Measurements from ENCODE around the gene DNAJC6. TPM values are rescaled to one million over a fixed set of nuclear protein-coding genes. Genes with fewer than 3 reads are reported as not detected.
"Not testable (repeated sequence)": the region's sequence is repeated elsewhere in the genome, so short reads cannot be mapped to it uniquely, and the experiment has no call there.

The DNAJC6 gene
- total RNA-seq, 1 experiment from 2014 or later = not detected

GRCh38 chr1:65372557-65372956, 63.2 kb downstream of the DNAJC6 start:
- DNase-seq = no peak
- Histone ChIP-seq H3K27me3 (no peaks in the 10 kb centered on the region; the same call in 1 of the 2 replicates), H3K4me3 (no peak overlapping the region), H3K9me3 (no peaks in the 10 kb centered on the region), H3K36me3 (no peaks in the 10 kb centered on the region)

- DNase-seq = no peak
- Histone ChIP-seq H3K36me3 (no peaks in the 10 kb centered on the region), H3K9me3 (no peaks in the 10 kb centered on the region), H3K27me3 (no peaks in the 10 kb centered on the region; the same call in 1 of the 2 replicates), H3K4me3 (no peak overlapping the region)
Measured at GRCh38 chr1:65377496-65378246, 68.3 kb downstream of the DNAJC6 start.

DNA sequence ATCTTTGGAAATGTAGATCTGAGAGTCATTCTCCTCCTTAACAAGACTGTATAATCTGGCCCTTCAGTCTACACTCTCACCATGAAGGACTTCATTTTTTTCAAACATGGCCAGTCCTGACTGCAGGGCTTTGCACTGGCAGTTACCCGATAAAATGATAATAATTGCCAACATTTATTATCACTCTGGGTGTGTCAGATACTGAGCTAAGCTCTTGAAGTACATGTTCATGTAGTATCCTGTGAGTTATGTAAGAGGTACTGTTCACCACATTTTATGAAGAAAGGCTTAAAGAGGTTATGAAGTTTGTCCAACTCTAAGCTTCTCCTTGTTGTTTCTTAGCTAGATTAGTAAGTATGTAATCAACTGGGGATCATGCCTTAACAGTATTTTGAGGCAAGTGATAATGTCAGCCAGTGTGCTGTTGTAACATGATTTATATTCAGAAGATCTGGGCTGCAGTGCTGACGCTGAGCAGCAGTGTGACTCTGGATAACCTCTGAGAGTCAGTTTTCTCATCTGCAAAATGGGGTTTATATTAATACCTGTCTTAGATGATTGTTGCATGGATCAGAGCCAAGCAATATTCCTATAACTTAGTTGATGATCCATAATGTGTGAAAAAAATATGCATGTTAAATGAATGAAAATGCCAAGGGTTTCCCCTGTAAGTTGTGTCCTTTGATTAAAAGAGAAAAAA, 69.1 kb downstream of the DNAJC6 start:
- H3K9me3 ChIP-seq = no peaks in the 10 kb centered on the region
- no peaks in the 10 kb centered on the region for H3K36me3 ChIP-seq
- no peaks in the 10 kb centered on the region; the same call in 1 of the 2 replicates for H3K27me3 ChIP-seq
- H3K4me3 ChIP-seq = no peak overlapping the region
- DNase-seq = no peak

- not testable (repeated sequence) for H3K27me3 ChIP-seq, H3K4me3 ChIP-seq, H3K9me3 ChIP-seq, H3K36me3 ChIP-seq, DNase-seq
Measured at GRCh38 chr1:65384426-65384825, 75.1 kb downstream of the DNAJC6 start.

DNA sequence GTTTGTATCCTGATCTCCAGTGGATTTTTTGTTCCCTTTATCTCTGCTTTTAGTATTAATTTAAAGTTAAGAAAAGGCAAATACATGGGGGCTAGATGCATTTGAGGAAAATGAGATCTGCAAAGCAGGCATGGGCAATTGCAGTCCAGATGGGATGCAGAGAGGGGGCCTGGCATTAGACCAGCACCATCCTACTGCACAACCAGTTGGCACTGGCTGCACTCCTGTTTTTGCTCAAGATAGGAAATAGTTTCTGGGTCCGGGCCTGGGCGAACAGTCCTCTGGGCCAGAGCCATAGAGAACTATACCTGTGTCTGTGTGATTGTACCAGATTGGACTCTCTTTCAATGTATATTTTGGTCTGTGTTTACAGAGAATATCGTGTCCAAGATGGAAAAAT, 77.1 kb downstream of the DNAJC6 start:
- Histone ChIP-seq H3K9me3 (no peaks in the 10 kb centered on the region), H3K27me3 (no peaks in the 10 kb centered on the region; the same call in 1 of the 2 replicates), H3K36me3 (no peaks in the 10 kb centered on the region), H3K4me3 (no peak overlapping the region)
- no peak for DNase-seq

DNA sequence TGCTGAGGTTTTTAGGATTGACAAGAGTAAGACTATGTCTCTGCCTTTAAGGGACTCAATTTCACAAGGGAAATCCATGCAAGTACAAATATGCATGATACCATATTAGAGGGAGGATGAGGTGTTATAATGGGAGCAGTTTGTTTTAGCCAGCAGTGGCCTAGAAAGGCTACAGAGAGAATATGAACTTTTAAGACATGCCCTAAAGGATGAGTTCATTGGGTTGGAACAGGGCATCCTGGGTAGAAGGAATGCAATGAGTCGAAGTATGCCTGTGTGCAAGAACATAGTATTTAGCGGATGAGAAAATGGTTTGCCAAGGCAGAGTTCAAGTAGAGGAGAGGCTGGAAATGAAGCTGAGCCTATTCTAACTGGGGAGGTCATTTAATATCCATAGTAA, 78.5 kb downstream of the DNAJC6 start:
- Histone ChIP-seq H3K27me3 (no peaks in the 10 kb centered on the region), H3K9me3 (no peaks in the 10 kb centered on the region), H3K4me3 (no peak overlapping the region), H3K36me3 (no peaks in the 10 kb centered on the region)
- DNase-seq = no peak

GRCh38 chr1:65388908-65389695, 79.8 kb downstream of the DNAJC6 start:
- Histone ChIP-seq H3K27me3 (no peaks in the 10 kb centered on the region), H3K9me3 (no peaks in the 10 kb centered on the region), H3K4me3 (no peak overlapping the region), H3K36me3 (no peaks in the 10 kb centered on the region)
- no peak for DNase-seq

DNA sequence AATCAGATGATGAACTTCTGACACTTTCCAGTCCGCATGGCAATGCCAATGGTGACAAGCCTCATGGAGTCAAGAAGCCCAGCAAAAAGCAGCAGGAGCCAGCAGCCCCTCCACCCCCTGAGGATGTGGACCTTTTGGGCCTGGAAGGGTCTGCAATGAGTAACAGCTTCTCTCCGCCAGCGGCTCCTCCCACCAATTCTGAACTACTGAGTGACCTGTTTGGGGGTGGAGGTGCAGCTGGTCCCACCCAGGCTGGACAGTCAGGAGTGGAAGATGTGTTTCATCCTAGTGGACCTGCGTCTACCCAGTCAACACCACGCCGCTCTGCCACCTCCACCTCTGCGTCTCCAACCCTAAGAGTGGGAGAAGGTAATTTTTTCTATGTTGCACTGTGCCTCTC, 83.2 kb downstream of the DNAJC6 start:
- no peaks in the 10 kb centered on the region for H3K9me3 ChIP-seq
- DNase-seq = no peak
- no peaks in the 10 kb centered on the region for H3K27me3 ChIP-seq
- H3K4me3 ChIP-seq = no peak overlapping the region
- no peaks in the 10 kb centered on the region for H3K36me3 ChIP-seq

- no peaks in the 10 kb centered on the region for H3K9me3 ChIP-seq
- no peaks in the 10 kb centered on the region for H3K27me3 ChIP-seq
- H3K4me3 ChIP-seq = no peak overlapping the region
- no peak for DNase-seq
- no peaks in the 10 kb centered on the region for H3K36me3 ChIP-seq
Measured at GRCh38 chr1:65393347-65393746, 84.0 kb downstream of the DNAJC6 start.

DNA sequence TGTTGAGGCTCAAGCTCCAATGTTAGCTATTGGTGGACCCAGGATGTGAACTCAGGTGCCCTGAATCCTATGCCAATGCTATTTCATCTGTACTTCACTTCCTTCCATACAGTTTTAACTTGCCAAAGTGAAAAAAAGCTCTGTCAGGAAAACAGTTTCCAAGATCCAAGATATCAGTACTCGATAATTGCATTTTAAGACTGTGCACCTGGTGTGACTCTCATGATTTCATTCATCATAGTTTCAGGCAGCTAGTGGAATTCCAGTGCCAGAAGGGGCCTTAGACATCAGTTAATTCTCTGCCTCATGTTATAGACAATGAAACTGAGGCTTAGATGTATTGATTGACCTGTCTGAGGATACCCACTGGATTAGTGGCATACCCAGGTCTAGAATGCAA, 84.6 kb downstream of the DNAJC6 start:
- Histone ChIP-seq H3K9me3 (no peaks in the 10 kb centered on the region), H3K36me3 (no peaks in the 10 kb centered on the region), H3K27me3 (no peaks in the 10 kb centered on the region), H3K4me3 (no peak overlapping the region)
- DNase-seq = no peak

DNA sequence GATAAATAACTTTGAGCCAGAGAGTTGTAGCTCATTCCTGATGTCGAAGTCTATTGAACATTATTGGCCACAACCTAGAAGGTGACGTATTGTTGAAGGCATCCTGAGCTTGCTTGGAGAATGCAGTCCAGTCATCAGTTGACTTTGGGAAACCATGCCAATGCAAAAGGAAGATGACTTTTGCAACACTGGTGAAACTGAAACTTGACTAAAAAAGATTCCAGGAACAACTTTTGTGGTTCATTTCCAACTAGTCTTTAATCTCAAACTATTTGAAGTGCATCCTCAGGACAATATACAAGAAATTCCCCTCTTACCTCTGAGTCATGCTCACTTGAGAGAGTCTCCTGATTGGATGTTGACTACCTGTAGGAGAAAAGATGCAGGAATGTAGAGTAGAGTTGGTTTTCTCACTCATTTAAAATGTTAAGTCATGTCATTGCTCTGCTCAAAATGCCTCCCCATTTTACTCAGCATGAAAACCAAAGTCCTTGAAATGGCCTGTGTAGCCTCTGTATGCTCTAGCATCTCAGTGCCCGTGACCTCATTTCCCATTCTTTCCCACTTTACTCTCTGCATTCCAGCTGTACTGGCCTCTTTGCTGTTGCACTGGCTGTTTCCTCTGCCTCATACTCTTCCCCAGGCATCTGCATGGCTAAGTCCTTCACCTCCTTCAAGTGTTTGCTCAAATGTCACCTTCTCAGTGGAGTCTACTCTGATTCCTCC, 86.7 kb downstream of the DNAJC6 start:
- DNase-seq = peak; percentile 39
- no peak overlapping the region for H3K4me3 ChIP-seq
- H3K36me3 ChIP-seq = no peaks in the 10 kb centered on the region
- H3K27me3 ChIP-seq = no peaks in the 10 kb centered on the region
- no peaks in the 10 kb centered on the region for H3K9me3 ChIP-seq

DNA sequence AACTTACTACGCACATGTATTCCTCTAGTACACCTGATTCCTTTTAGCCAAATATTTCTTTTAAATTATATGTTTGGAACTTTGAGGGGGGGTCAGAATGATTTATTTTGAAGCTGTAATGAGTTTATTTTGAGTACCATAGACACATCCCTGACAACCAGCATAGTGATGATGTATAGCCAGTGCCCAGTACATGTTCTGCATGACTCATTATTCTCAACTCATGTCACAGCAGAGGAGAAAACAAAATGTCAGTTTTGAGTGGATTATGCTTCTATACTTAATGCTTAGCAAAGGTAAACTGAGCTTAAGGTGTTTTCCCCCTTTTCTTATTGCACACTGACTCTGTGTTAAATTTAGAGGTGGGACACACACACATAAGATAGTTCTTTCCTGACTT, 88.7 kb downstream of the DNAJC6 start:
- Histone ChIP-seq H3K4me3 (no peak overlapping the region), H3K36me3 (no peaks in the 10 kb centered on the region), H3K9me3 (no peaks in the 10 kb centered on the region), H3K27me3 (no peaks in the 10 kb centered on the region)
- no peak for DNase-seq

GRCh38 chr1:65399003-65399402, 89.7 kb downstream of the DNAJC6 start:
- DNase-seq = no peak
- Histone ChIP-seq H3K36me3 (no peaks in the 10 kb centered on the region), H3K4me3 (no peak overlapping the region), H3K27me3 (no peaks in the 10 kb centered on the region), H3K9me3 (no peaks in the 10 kb centered on the region)

DNA sequence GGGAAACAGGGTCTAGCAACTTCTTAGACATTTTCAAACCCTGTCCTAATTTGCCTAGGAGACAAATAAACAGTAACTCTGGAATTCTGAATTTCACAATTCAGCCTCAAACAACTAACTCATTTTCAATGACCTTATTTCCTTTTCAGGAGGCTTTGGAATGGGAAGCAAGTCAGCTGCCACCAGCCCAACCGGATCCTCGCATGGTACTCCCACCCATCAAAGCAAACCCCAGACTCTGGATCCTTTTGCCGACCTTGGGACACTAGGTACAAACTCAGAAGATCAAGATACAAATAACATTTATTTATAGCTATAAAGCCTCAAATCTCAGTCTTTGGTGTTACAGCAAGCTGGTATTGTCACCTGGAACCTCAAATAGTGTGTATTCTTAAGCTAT, 92.3 kb downstream of the DNAJC6 start:
- H3K27me3 ChIP-seq = 0 out of 2 replicates have a peak, but pooled peaks cover 2% of the 10 kb centered on the region
- H3K4me3 ChIP-seq = no peak overlapping the region
- DNase-seq = no peak
- no peaks in the 10 kb centered on the region for H3K9me3 ChIP-seq
- no peaks in the 10 kb centered on the region for H3K36me3 ChIP-seq

DNA sequence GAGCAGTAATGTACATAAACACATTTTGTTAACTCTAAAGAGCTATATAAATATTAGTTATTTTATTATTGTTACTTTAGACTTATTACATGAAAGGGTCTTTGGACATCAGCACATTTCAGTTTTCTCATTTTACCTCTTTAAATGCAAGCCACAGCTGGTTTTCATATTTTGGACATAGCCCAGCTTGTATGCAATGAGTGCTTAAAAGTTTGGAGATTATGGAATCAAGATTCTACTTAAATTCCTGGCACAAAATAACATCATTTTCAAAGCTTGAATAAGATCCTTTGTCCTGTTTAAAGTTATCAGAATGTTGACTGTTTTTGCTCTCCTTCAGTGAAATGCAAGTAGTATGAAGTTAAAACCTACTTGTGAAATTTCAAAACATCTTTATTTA, 95.6 kb downstream of the DNAJC6 start:
- no peaks in the 10 kb centered on the region for H3K9me3 ChIP-seq
- no peaks in the 10 kb centered on the region for H3K36me3 ChIP-seq
- no peak overlapping the region for H3K4me3 ChIP-seq
- peaks cover 5% of the 10 kb centered on the region for H3K27me3 ChIP-seq
- no peak for DNase-seq

GRCh38 chr1:65407877-65408276, 98.5 kb downstream of the DNAJC6 start:
- Histone ChIP-seq H3K4me3 (no peak overlapping the region), H3K36me3 (no peaks in the 10 kb centered on the region), H3K27me3 (peaks cover 7% of the 10 kb centered on the region), H3K9me3 (no peaks in the 10 kb centered on the region)
- no peak for DNase-seq

- Histone ChIP-seq H3K4me3 (no peak overlapping the region), H3K9me3 (no peaks in the 10 kb centered on the region), H3K36me3 (no peaks in the 10 kb centered on the region), H3K27me3 (peaks cover 7% of the 10 kb centered on the region)
- DNase-seq = no peak
Measured at GRCh38 chr1:65409314-65409713, 100.0 kb downstream of the DNAJC6 start.
